Activated T-helper 17 cell treated with anti-CD3 and anti-CD28 coated beads, Interleukin-2, amount 50 U/mL, for 72 hours (primary cell): ENCODE measurements around the gene FANCE. TPM values are rescaled to one million over a fixed set of nuclear protein-coding genes. Genes with fewer than 3 reads are reported as not detected.
"Not testable (repeated sequence)": the region's sequence is repeated elsewhere in the genome, so short reads cannot be mapped to it uniquely, and the experiment has no call there.

Experiments
- ATAC-seq: fragments of 150-1000 bp; cut with Tn5 transposase; replicated peaks from 2 replicates; pipeline ENCODE4 v1.10.0; 2021; ENCODE audit warnings: mild to moderate bottlenecking, moderate library complexity
- H3K27ac Mint-ChIP-seq: one replicate; pipeline ENCODE4 v1.8.0; 2022; ENCODE audit warnings: mixed read lengths
- H3K27me3 Mint-ChIP-seq: one replicate; pipeline ENCODE4 v1.8.0; 2022; ENCODE audit warnings: mixed read lengths
- H3K36me3 Mint-ChIP-seq: one replicate; pipeline ENCODE4 v1.8.0; 2022; ENCODE audit warnings: low read depth, mild to moderate bottlenecking, mixed read lengths
- H3K4me1 Mint-ChIP-seq: one replicate; pipeline ENCODE4 v1.8.0; 2022; ENCODE audit warnings: mixed read lengths
- H3K4me3 Mint-ChIP-seq: one replicate; pipeline ENCODE4 v1.8.0; 2022; ENCODE audit warnings: mild to moderate bottlenecking, mixed read lengths
- H3K9me3 Mint-ChIP-seq: one replicate; pipeline ENCODE4 v1.8.0; 2022; ENCODE audit warnings: mixed read lengths
- total RNA-seq, 2 donors: library from RNA; stranded (reverse); gene quantifications; one replicate each; pipeline ENCODE4 v1.2.3, GENCODE V29; 2022

FANCE gene
- total RNA-seq, 2 donors from 2014 or later = 8.4 to 18.2 TPM

DNA sequence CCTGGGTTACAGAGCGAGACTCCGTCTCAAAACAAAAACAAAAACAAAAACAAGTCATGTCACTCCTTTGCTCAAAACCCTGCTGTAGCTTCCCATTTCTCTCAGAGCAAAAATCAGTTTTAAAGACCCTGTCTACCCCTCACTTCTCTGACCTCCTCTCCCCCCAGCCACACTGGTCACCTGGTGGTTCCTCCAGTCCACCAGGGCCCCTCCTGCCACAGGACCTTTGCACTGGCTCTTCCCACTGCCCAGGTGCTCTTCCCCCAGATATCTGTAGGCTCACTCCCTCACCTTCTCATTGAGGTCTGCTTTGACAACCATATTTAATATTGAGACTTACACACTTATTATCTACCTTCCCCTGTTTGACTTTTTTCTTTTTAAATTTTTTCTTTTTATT lies 49.6 kb downstream of the FANCE start:
- Mint-ChIP-seq H3K36me3 (no peaks in the 10 kb centered on the region), H3K4me1 (peaks cover 6% of the 10 kb centered on the region), H3K4me3 (no peak overlapping the region), H3K27ac (no peak overlapping the region), H3K9me3 (no peaks in the 10 kb centered on the region), H3K27me3 (peaks cover 18% of the 10 kb centered on the region)
- ATAC-seq = no peak

DNA sequence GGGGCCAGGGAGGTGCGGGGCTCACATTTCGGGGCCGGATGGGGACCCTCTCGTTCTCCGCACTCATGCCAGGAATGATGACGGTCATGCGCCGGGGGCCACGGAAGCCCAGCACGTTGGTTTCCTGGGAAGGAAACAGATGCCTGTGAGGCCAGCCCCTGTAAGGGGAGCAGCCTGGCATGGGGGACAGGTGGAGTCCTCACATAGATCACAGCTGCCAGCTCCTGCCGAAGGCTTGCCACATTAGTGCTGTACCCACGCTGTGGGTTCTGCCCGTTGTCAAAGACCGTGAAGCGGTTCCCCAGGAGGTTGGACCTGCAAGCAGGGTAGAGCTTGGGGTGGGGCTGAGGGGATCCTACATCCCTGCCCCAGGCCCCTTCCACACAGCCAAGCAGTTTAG lies 51.4 kb downstream of the FANCE start:
- Mint-ChIP-seq H3K27me3 (peaks cover 16% of the 10 kb centered on the region), H3K36me3 (no peaks in the 10 kb centered on the region), H3K27ac (no peak overlapping the region), H3K4me1 (peaks cover 3% of the 10 kb centered on the region), H3K9me3 (no peaks in the 10 kb centered on the region), H3K4me3 (no peak overlapping the region)
- ATAC-seq = no peak

DNA sequence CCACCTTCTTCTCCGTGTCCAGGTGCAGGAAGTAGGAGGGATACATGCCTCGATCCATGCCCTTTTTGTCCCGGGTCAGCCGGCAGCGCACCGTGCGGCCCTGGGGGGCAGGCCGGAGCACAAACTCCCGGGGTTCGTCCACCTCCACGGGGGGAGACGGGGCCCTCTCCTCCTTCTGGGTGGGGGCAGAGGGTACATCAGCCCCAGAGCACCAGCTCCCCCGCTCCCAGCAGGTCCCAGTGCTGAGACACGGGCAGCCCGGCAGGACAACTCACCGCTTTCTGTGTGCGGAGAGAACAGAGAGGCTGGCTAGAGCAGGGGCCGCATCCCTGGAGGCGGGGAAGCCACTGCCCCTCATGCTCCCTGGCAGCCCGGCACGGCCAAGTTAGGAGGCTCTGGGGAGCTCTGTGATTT lies 53.9 kb downstream of the FANCE start:
- Mint-ChIP-seq H3K27ac (no peak overlapping the region), H3K27me3 (peaks cover 11% of the 10 kb centered on the region), H3K4me3 (no peak overlapping the region), H3K9me3 (no peaks in the 10 kb centered on the region), H3K4me1 (no peaks in the 10 kb centered on the region), H3K36me3 (no peaks in the 10 kb centered on the region)
- ATAC-seq = no peak

DNA sequence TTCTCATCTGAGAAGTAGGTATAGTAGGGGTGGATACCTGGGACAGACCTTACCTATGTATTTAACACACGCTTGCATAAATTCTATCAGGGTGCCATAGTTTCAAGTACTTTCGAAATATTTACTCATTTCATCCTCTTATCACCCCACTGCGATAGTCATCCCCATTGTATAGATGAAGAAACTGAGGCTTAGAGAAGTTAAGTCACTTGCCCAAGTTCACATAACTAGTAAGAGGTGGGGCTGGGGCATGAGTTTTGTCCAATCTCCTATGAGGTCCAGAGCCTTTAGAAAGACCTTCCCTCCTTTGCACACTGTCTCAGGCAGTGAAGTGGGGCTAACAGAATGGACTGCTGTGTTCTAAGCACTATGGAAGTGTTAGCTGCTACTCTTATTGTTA lies 54.4 kb downstream of the FANCE start:
- no peak for ATAC-seq
- no peak overlapping the region for H3K27ac Mint-ChIP-seq
- H3K27me3 Mint-ChIP-seq = peaks cover 13% of the 10 kb centered on the region
- H3K36me3 Mint-ChIP-seq = no peaks in the 10 kb centered on the region
- no peak overlapping the region for H3K4me3 Mint-ChIP-seq
- no peaks in the 10 kb centered on the region for H3K9me3 Mint-ChIP-seq
- H3K4me1 Mint-ChIP-seq = no peaks in the 10 kb centered on the region

DNA sequence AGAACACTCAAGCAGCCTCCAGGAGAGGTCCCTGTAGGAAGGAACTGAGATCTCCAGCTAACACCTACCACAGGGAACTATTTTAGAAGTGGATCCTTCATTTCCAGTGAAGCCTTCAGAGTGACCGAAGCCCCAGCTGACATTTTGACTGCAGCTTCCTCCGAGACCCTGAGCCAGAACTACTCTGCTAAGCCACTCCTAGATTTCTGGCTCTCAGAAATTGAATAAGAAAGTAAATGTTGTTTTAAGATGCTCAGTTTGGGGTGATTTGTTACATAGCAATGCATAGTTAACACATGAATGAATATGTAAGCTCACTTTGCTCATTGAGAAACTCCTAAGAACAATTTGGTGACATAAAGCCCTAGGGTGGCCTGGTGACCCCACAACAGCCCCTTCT lies 55.1 kb downstream of the FANCE start:
- H3K4me3 Mint-ChIP-seq = no peak overlapping the region
- no peak for ATAC-seq
- H3K27ac Mint-ChIP-seq = no peak overlapping the region
- H3K27me3 Mint-ChIP-seq = peaks cover 10% of the 10 kb centered on the region
- H3K4me1 Mint-ChIP-seq = no peaks in the 10 kb centered on the region
- H3K36me3 Mint-ChIP-seq = no peaks in the 10 kb centered on the region
- H3K9me3 Mint-ChIP-seq = no peaks in the 10 kb centered on the region

DNA sequence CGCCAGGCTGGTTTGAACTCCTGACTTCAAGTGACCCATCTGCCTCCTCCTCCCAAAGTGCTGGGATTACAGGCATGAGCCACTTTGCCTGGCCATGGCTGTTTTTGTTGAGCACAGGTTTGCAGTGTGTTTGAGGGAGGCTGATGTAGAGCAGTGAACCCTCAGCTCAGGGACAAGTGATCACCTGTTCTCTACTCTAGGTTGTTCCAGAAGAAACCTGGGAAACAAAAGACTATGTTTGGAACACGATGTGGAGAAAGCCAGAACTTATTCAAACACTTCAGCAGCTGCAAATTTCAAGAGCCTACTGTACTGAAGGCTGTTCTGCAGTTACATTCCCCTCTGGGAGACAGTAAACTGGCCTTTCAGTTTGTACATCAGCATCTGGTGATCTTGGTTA lies 55.9 kb downstream of the FANCE start:
- ATAC-seq = no peak
- no peaks in the 10 kb centered on the region for H3K9me3 Mint-ChIP-seq
- peaks cover 10% of the 10 kb centered on the region for H3K27me3 Mint-ChIP-seq
- H3K4me3 Mint-ChIP-seq = no peak overlapping the region
- H3K36me3 Mint-ChIP-seq = no peaks in the 10 kb centered on the region
- no peak overlapping the region for H3K27ac Mint-ChIP-seq
- no peaks in the 10 kb centered on the region for H3K4me1 Mint-ChIP-seq

DNA sequence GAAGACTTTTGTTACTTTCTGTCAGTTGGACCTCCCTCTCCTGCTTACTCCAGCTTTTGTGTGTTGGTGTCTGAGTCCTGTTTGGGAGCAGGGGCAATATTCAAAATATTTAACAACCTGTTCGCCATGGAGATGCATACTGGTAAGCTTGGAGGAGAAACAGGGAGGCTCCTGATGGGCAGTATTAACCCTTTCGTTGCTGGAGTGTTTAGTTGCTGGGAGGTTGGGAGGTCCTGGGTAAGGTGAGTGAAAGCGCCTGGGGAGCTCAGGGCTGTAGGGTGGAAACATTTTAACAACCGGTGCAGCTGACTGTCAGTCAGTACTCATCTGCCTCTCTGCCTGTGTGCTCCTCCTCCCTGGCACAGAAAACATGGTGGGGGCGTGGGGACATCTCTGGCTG lies 56.4 kb downstream of the FANCE start:
- peaks cover 10% of the 10 kb centered on the region for H3K27me3 Mint-ChIP-seq

DNA sequence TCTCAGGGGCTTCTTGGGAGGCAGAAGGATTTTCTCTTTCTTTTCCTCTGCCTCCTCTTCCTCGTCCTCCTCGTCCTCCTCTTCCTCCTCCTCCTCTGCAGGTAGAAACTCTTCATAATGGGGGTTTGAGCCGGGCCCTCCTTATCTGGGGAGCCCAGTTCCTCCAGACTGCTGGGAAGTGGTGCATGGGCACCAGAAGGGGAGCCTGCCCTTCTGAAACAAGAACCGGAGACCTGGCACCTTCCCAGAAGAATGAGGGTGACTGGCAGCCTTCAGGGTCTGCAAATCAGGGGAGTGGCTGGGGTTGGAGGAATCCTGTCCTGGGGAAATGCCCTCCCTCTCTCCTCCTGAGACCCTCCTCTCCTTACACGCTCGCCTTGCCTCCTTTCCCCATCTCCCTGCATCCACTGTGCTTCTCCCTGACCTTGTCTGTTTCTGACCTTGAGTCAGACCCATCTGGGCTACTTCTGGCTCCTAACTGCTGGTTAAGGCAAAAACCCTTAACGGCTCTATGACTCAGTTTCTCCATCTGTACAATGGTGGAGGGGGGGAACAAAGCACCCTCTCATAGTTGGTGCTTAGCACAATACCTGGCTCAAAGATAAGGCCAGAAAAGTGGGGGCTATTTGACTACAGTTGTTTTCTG lies 58.9 kb downstream of the FANCE start:
- Mint-ChIP-seq H3K9me3 (no peaks in the 10 kb centered on the region), H3K4me3 (no peak overlapping the region), H3K27ac (no peak overlapping the region), H3K36me3 (no peaks in the 10 kb centered on the region), H3K27me3 (peaks cover 12% of the 10 kb centered on the region), H3K4me1 (no peaks in the 10 kb centered on the region)
- no peak for ATAC-seq

More for the DNA sequence above, 56.4 kb downstream of the FANCE start:
- Mint-ChIP-seq H3K27ac (no peak overlapping the region), H3K9me3 (no peaks in the 10 kb centered on the region), H3K4me3 (no peak overlapping the region), H3K36me3 (no peaks in the 10 kb centered on the region), H3K4me1 (no peaks in the 10 kb centered on the region)
- no peak for ATAC-seq

DNA sequence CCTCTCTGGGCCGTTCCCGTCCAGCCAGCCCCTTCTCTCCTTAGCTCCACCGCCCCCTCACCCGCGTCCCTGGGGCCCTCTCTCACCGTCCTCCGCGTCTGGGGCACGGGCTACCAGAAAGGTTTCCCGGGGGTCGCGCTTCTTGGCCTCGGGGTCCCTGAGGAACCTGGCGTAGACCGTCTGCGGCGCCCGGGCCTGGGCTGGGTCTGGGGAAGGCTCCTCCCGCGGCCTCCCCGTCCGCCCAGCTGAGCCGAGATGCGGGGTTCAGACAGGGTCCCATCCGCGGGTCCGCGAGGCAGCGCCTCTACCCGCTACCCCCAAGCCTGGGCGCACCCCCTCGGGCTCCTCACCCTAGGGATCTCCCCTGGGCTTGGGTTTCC lies 59.4 kb downstream of the FANCE start:
- H3K27ac Mint-ChIP-seq = no peak overlapping the region
- no peak for ATAC-seq
- no peaks in the 10 kb centered on the region for H3K9me3 Mint-ChIP-seq
- H3K27me3 Mint-ChIP-seq = peaks cover 10% of the 10 kb centered on the region
- H3K4me3 Mint-ChIP-seq = no peak overlapping the region
- no peaks in the 10 kb centered on the region for H3K4me1 Mint-ChIP-seq
- H3K36me3 Mint-ChIP-seq = no peaks in the 10 kb centered on the region

DNA sequence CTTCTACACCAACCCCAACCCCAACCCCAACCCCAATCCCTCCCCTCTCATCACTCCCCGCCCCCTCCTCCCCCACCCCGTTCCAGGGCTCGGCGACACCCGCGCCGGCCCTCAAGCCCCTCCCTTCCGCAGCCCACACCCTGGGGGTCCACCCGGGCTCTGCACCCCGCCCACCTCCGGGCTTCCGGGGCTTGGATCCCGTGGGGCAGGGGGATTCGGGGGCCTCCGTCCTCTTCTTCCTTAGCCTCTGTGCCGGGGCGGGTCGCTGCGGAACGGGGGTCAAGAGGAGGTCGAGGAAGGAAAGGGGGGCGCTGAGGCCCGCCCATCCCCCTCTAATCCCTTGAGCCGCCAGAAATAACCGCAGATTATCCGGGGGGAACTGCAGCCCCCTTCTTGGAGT lies 59.9 kb downstream of the FANCE start:
- Mint-ChIP-seq H3K4me1 (no peaks in the 10 kb centered on the region), H3K36me3 (no peaks in the 10 kb centered on the region), H3K27ac (no peak overlapping the region), H3K9me3 (no peaks in the 10 kb centered on the region), H3K4me3 (no peak overlapping the region), H3K27me3 (peaks cover 10% of the 10 kb centered on the region)
- ATAC-seq = no peak

DNA sequence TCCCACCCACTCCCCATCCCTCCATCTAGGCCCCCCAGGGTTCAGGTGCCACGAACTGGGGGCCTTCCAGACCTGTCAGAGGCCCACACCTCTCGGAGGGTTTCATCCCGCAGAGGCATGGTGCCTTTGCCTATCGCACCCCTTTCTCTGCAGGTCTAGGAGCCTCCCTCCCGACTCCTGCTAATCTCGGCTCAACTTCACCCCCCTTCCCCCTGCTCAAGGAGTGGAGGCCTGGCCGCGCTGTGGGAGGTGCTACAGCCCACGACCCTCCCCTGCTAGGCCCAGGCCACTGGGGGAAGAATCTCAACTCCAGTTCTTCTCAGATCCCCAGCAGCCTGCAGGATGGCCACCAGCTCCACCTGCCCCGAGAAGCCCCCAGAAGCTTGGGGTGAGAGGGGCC lies 60.6 kb downstream of the FANCE start, which contains the start of gene TULP1:
Gene TULP1, minus strand, starts transcription at position 157 of the 400 bp plus-strand sequence. Its CDS starts 38 bp downstream, at position 119.
- no peak for ATAC-seq

DNA sequence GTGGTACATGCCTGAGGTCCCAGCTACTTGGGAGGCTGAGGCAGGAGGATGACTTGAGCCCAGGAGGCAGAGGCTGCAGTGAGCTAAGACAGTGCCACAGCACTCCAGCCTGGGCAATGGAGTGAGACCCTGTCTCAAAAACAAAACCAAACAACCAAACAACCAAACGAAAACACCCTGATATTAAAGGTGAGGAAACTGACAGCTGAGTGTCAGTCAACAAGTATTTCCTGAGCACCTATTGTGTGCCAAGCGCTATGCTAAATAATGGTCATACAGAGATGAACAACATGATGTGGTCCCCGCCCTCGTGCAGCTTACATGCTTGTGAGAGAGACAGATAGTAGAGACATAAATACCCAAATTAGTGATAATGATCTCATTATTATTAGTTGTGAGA lies 62.4 kb downstream of the FANCE start:
- no peak overlapping the region for H3K27ac Mint-ChIP-seq
- H3K4me1 Mint-ChIP-seq = no peaks in the 10 kb centered on the region
- H3K4me3 Mint-ChIP-seq = no peak overlapping the region
- no peaks in the 10 kb centered on the region for H3K36me3 Mint-ChIP-seq
- ATAC-seq = no peak
- peaks cover 10% of the 10 kb centered on the region for H3K27me3 Mint-ChIP-seq
- no peaks in the 10 kb centered on the region for H3K9me3 Mint-ChIP-seq

More for the DNA sequence above, 60.6 kb downstream of the FANCE start, which contains the start of gene TULP1:
- H3K9me3 Mint-ChIP-seq = no peaks in the 10 kb centered on the region
- no peaks in the 10 kb centered on the region for H3K4me1 Mint-ChIP-seq
- H3K27me3 Mint-ChIP-seq = peaks cover 10% of the 10 kb centered on the region
- H3K36me3 Mint-ChIP-seq = no peaks in the 10 kb centered on the region
- no peak within 1 kb of the TSS for H3K27ac Mint-ChIP-seq
- no peak within 1 kb of the TSS for H3K4me3 Mint-ChIP-seq

DNA sequence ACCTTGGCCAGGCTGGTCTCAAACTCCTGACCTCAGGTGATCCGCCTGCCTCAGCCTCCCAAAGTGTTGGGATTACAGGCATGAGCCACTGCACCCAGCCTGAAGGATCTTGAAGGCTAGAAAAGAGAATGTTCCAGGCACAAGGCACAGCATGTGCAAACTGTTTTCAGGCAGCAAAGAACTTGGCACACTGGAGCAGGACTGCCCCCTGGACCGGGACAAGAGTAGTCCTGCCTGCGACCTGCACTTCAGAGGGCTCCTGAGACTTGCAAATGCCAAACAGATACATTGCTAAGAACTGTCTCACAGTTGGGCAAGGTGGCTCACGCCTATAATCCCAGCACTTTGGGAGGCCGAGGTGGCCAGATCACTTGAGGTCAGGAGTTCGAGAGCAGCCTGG lies 63.8 kb downstream of the FANCE start:
- H3K4me3 Mint-ChIP-seq, ATAC-seq, H3K9me3 Mint-ChIP-seq, H3K27ac Mint-ChIP-seq, H3K36me3 Mint-ChIP-seq, H3K4me1 Mint-ChIP-seq, H3K27me3 Mint-ChIP-seq: not testable (repeated sequence)
